Measurements from ENCODE around the gene KIRREL3.

DNA sequence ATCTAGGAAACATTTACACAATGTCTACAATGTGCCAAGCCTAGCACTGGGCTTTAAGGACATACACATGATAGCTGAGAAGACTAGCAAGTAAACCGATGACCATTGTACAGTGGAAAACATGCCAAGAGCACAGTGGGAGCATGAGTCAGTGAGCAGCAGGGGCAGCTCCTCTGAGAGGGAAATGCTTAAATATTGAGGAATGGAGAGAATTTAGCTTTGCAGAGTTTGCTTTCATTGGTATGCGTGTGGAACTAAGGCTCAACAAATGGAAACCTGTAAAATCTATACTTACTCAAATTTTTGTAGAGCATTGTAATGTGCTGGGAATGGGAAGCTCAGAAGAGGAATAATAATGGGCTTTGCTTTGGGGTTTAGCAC, 362.8 kb downstream of the KIRREL3 start:
- TF ChIP-seq GATA3 (IDR thresholded peaks at IDR 0.05; ENCODE audit: low read depth, low read length) (no peak), GATA2 (IDR thresholded peaks at IDR 0.05; ENCODE audit: low read depth, low read length) (no peak)
